Measurements from ENCODE around the gene MAG.
"Not testable (repeated sequence)": the region's sequence is repeated elsewhere in the genome, so short reads cannot be mapped to it uniquely, and the experiment has no call there.

The MAG gene

GRCh38 chr19:35284153-35285094, 7.5 kb upstream of the MAG start:
- CTCF ChIA-PET, result no interaction called here
- DNase-seq, result no peak
- Mint-ChIP-seq H3K36me3 (peaks cover 5% of the 10 kb centered on the region), H3K27ac (no peak overlapping the region), H3K27me3 (peaks cover 64% of the 10 kb centered on the region), H3K4me3 (no peak overlapping the region), H3K9me3 (no peaks in the 10 kb centered on the region), H3K4me1 (no peaks in the 10 kb centered on the region)

GRCh38 chr19:35285095-35285449, 6.9 kb upstream of the MAG start:
- DNase-seq, result no peak
- Mint-ChIP-seq H3K4me3 (no peak overlapping the region), H3K4me1 (no peaks in the 10 kb centered on the region), H3K27ac (no peak overlapping the region), H3K36me3 (peaks cover 2% of the 10 kb centered on the region), H3K27me3 (peaks cover 67% of the 10 kb centered on the region), H3K9me3 (no peaks in the 10 kb centered on the region)
- CTCF ChIA-PET, result no interaction called here

DNA sequence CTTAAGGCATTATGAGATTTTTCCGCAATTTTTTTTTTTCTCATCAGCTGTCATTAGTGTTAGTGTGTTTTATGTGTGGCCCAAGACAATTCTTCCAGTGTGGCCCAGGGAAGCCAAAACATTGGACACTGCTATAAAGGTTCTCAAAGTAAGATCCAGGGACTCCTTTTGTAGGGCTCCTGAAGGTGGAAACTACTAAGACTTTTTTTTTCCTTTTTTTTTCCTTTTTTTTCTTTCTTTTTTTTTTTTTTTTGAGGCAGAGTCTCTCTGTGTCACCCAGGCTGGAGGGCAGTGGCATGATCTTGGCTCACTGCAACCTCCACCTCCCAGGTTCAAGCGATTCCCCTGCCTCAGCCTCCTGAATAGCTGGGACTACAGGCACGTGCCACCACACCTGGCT, 6.5 kb upstream of the MAG start:
- CTCF ChIA-PET, result interaction anchor here (0.5 to 1.0 kb wide), 2 partner anchors 34 to 177 kb away, joined by 3 read pairs; no protein-coding TSS in a partner anchor
- DNase-seq, H3K4me3 Mint-ChIP-seq: not testable (repeated sequence)

DNA sequence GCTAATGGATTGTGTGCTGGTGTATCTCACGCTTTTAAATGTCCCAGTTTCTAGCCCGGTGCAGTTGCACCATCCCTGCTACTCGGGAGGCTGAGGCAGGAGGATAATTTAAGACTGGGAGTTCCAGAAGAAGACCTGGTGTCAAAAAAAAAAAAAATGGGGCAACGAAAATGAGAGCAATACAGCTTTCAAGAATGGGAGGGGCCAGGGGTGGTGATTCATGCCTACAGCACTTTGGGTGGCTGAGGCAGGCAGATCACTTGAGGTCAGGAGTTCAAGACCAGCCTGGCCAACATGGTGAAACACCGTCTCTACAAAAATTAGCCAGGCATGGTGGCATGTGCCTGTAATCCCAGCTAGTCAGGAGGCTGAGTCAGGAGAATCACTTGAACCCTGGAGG, 5.9 kb upstream of the MAG start:
- not testable (repeated sequence) for H3K36me3 Mint-ChIP-seq, H3K4me3 Mint-ChIP-seq, H3K27ac Mint-ChIP-seq, H3K9me3 Mint-ChIP-seq, DNase-seq, H3K4me1 Mint-ChIP-seq
- CTCF ChIA-PET, result interaction anchor here (0.5 to 1.0 kb wide), 2 partner anchors 34 to 176 kb away, joined by 3 read pairs; no protein-coding TSS in a partner anchor
- peaks cover 67% of the 10 kb centered on the region for H3K27me3 Mint-ChIP-seq

More for the DNA sequence above, 6.5 kb upstream of the MAG start:
- not testable (repeated sequence) for H3K9me3 Mint-ChIP-seq, H3K36me3 Mint-ChIP-seq, H3K27ac Mint-ChIP-seq, H3K4me1 Mint-ChIP-seq
- H3K27me3 Mint-ChIP-seq, result peaks cover 67% of the 10 kb centered on the region

DNA sequence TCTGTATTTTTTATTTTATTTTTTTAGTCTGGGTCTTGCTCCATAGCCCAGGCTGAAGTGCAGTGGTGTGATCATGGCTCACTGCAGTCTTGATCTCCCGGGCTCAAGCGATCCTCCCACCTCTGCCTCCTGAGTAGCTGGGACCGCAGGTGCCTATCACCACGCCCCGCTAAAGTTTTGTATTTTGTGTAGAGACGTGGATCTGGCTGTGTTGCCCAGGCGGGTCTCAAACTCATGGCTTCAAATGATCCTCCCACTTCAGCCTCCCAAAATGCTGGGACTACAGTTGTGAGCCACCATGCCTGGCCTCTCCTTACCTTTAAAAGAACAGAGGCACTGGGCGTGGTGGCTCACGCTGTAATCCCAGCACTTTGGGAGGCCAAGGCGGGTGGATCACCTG, 4.2 kb upstream of the MAG start:
- no peak for DNase-seq
- no peaks in the 10 kb centered on the region for H3K36me3 Mint-ChIP-seq
- CTCF ChIA-PET, result no interaction called here
- no peaks in the 10 kb centered on the region for H3K9me3 Mint-ChIP-seq
- peaks cover 64% of the 10 kb centered on the region for H3K27me3 Mint-ChIP-seq
- H3K4me1 Mint-ChIP-seq, result no peaks in the 10 kb centered on the region
- H3K27ac Mint-ChIP-seq, result no peak overlapping the region
- H3K4me3 Mint-ChIP-seq, result no peak overlapping the region

DNA sequence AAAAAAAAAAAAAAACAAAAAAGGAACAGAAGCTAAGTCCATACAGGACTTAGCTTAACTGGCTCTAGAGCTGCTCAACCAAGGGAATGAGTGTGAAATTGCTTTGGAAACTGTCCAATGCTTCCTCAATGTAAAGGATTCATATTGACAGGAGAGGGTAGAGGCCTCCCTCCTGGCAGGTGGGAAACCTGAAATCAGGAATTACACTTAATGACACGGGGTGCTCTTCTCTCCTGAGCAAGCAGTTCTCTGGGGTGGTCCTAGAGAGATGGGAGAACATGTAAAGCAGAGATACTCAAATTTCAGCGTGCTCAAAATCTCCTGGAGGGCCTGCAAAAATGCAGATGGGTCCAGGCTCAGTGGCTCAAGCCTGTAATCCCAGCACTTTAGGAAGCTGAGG, 3.6 kb upstream of the MAG start:
- DNase-seq, result no peak
- Mint-ChIP-seq H3K9me3 (no peaks in the 10 kb centered on the region), H3K27me3 (peaks cover 58% of the 10 kb centered on the region), H3K4me1 (no peaks in the 10 kb centered on the region), H3K27ac (no peak overlapping the region), H3K36me3 (no peaks in the 10 kb centered on the region), H3K4me3 (no peak overlapping the region)
- CTCF ChIA-PET, result no interaction called here

DNA sequence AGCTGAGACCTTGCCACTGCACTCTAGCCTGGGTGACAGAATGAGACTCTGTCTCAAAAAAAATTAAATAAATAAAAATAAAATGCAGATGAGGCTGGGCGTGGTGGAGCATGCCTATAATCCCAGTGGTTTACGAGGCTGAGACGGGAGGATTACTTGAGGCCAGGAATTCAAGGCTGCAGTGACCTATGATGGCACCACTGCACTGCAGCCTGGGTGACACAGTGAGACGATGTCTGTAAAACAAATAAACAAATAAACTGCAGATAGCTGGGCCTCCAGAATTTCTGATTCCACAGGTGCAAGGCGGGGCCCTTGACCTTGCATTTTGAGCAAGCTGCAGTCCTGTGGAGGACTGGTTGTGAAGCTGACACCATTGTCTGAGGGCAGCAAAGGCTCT, 3.1 kb upstream of the MAG start:
- Mint-ChIP-seq H3K9me3 (no peaks in the 10 kb centered on the region), H3K27ac (no peak overlapping the region)

DNA sequence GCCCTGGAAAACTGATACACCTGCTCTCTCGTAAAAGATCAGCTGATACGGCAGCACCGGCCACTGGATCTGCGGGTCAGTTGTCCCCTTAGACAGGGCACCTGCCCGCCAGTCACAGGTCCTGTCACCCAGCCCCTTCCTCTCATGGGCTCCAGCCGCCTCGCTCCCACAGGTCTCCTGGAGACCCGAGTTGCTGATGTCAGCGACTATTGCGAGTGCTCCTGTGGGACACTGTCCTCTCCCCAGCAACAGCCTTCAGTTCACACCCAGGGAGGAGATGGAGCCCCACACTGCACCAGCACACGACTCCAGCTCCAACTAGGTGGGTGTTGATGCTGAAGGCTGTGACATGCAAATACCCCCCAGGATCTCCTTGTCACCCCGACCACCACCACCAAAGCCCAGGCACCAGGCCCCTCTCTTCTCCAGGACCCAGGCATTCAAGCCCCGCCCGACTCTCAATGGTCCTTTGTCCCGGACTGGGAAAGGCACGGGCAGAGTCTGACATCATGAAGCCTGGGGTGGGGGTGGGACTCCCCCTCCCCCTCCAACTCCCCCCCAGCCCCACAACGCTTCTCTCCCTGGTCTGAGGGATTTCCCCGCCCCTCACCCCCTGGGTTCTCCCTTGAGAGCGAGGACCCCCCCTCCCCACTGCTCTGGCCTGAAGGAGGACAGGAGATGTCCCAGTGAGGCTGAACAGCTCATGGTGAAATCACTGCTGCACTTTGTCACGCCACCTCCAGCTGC, 1.4 kb upstream of the MAG start:
- Mint-ChIP-seq H3K27me3 (peaks cover 44% of the 10 kb centered on the region), H3K4me1 (peaks cover under 1% of the 10 kb centered on the region), H3K4me3 (no peak overlapping the region), H3K9me3 (no peaks in the 10 kb centered on the region), H3K27ac (no peak overlapping the region), H3K36me3 (no peaks in the 10 kb centered on the region)
- CTCF ChIA-PET, result no interaction called here
- DNase-seq, result no peak

More for the DNA sequence above, 3.1 kb upstream of the MAG start:
- Mint-ChIP-seq H3K36me3 (no peaks in the 10 kb centered on the region), H3K4me3 (no peak overlapping the region), H3K27me3 (peaks cover 53% of the 10 kb centered on the region), H3K4me1 (no peaks in the 10 kb centered on the region)
- no peak for DNase-seq
- CTCF ChIA-PET, result interaction anchor here (1.0 kb wide), 1 partner anchor 147 kb away, joined by 3 read pairs; no protein-coding TSS in a partner anchor

DNA sequence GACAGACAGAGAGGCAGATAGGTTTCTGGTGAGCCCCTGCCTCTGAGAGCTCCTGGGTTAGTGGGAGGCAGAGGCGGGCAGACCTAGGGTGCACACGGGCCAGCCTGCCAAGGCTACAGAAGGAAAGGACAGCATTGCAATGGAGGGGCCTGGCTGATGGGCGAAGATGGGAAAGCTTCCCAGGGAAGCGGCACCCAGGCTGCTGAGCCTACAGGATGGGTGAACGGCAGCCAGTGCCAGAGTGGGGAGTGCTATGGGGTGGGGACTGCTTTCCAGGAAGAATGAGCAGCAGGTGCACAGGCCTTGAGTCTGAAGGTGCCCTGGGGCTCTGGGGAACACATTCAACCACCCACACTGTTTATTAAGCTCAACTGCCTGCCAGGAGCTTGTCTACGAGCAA, 702 bp upstream of the MAG start:
- peaks cover 8% of the 10 kb centered on the region for H3K4me1 Mint-ChIP-seq
- CTCF ChIA-PET, result no interaction called here
- no peak overlapping the region for H3K4me3 Mint-ChIP-seq
- H3K36me3 Mint-ChIP-seq, result no peaks in the 10 kb centered on the region
- no peak for DNase-seq
- no peak overlapping the region for H3K27ac Mint-ChIP-seq
- H3K9me3 Mint-ChIP-seq, result no peaks in the 10 kb centered on the region
- H3K27me3 Mint-ChIP-seq, result peaks cover 41% of the 10 kb centered on the region

DNA sequence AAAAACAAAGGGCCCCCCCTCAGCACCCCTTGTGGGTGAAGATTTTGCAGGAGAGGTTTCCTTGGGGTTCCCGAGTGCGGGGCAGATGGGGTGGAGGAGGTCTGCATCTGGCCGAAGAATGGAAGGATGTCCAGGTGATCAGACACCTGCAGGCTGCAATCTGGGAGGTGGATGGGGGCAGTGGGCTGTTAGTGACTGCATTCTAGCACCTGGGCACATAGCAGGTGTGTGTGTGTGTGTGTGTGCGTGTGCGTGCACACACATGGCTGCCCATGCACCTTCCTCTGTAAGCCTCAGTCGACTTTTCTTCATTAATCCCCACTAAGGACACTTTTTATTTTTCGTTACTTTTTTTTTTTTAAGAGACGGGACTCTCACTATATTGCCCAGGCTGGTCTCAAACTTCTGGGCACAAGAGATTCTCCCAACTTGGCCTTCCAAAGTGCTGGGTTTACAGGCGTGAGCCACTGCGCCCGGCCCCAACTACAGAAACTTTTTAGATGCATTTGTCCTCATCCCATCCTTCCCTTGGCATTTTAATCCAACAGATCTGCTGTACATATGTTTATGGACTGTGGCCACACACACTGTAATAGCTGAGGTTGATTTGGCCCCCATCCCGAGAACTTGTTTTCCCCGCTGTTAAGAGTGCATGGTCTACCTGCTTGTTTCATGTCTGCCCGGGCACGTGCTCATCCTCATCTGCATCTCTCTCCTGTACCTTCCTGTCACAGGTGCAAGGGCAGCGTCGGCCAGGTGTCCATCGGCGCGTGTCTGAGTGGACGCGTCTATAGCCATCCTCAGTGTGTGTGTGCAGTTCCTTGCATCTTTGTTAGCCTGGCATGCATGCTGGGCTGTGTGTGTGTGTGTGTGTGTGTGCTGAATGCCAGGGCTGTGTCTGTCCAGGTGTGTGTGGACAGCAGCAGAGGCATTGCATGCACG, 731 bp downstream of the MAG start:
- Mint-ChIP-seq H3K9me3 (no peaks in the 10 kb centered on the region), H3K27ac (no peak overlapping the region), H3K36me3 (no peaks in the 10 kb centered on the region), H3K4me3 (no peak overlapping the region), H3K4me1 (peaks cover 8% of the 10 kb centered on the region), H3K27me3 (peaks cover 40% of the 10 kb centered on the region)
- no peak for DNase-seq
- CTCF ChIA-PET, result no interaction called here

- Mint-ChIP-seq H3K9me3 (no peaks in the 10 kb centered on the region), H3K27me3 (peaks cover 40% of the 10 kb centered on the region), H3K4me1 (peaks cover 8% of the 10 kb centered on the region), H3K36me3 (no peaks in the 10 kb centered on the region), H3K4me3 (no peak overlapping the region), H3K27ac (no peak overlapping the region)
- CTCF ChIA-PET, result no interaction called here
- DNase-seq, result no peak
These were observed 1.4 kb downstream of the MAG start for GRCh38 chr19:35293363-35293739.

DNA sequence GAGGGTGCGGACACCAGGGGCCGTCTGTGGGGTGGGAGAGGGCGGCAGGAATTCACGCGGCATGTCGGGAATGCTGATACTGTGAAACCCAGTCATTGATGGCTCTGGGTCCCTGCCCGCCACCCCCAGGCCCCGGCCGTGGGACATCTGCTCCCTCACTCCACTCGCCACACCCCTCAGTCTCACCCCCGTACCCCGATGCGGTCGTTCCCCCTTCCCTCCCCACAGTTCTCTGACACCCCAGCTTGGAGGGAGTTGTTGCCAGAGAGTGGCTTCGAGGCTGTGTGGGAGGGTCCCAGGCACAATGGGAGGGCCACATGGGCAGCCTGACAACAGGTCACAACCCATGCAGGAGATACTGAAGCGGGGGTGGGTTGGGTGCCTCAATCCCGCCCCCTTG, 1.8 kb downstream of the MAG start:
- peaks cover 8% of the 10 kb centered on the region for H3K4me1 Mint-ChIP-seq
- H3K9me3 Mint-ChIP-seq, result no peaks in the 10 kb centered on the region
- no peaks in the 10 kb centered on the region for H3K36me3 Mint-ChIP-seq
- CTCF ChIA-PET, result no interaction called here
- H3K27me3 Mint-ChIP-seq, result peaks cover 40% of the 10 kb centered on the region
- no peak for DNase-seq
- H3K27ac Mint-ChIP-seq, result no peak overlapping the region
- H3K4me3 Mint-ChIP-seq, result no peak overlapping the region

- no peak for DNase-seq
- Mint-ChIP-seq H3K9me3 (no peaks in the 10 kb centered on the region), H3K27me3 (peaks cover 39% of the 10 kb centered on the region), H3K36me3 (no peaks in the 10 kb centered on the region), H3K27ac (no peak overlapping the region), H3K4me1 (peaks cover 8% of the 10 kb centered on the region), H3K4me3 (no peak overlapping the region)
- CTCF ChIA-PET, result no interaction called here
These were observed 2.4 kb downstream of the MAG start for GRCh38 chr19:35294328-35294727.
